ENCODE measurements around the gene FATE1.

FATE1 gene

DNA sequence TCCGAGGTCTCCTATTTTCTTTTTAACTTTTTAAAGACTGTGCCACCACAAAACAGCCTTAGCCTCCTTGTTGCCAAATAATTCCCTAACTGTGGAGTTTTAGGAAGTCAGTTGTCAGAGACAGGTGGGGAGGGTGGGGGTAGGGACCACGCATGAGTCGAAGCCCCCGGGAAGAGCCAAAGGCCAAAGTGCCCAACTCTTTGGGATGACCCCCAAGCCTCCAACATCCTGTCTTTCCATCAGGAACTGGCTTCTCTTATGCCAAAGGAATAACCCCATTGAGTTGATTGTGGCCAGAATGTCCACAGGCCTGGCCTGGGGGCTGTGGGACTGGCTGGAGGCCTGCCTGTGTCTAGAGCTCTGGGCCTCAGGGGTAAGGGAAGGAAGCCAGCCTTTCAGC is 14.8 kb upstream of the FATE1 start:
- Histone ChIP-seq H3K27ac (no peak overlapping the region), H3K9me3 (no peaks in the 10 kb centered on the region), H3K36me3 (no peaks in the 10 kb centered on the region), H3K4me1 (no peaks in the 10 kb centered on the region), H3K27me3 (no peaks in the 10 kb centered on the region), H3K4me3 (no peak overlapping the region)
- intact Hi-C loops (cut with DNase I; ENCODE audit: low total_unique reads) = no loop called here
- no peak for TF ChIP-seq CTCF (IDR thresholded peaks at IDR 0.05)
- no peak for DNase-seq

DNA sequence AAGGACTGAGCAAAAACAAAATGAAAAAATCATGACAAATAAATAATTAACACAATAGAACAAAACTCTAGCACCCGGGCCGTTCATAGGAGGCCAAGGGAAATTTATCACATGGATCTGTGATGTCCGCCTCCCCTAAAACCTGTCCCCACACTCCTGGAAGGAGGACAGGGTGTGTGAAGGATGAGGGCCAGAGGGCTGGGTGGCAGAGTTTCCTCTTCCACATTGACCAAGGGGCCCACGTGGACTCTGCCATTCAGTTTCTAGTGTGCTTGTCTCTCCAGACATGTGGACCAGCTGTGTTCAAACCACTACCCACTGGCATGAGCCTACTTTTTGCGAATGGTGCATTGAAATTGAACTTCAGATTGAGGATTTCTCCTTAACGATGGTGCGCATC is 14.3 kb upstream of the FATE1 start:
- intact Hi-C loops (cut with DNase I; ENCODE audit: low total_unique reads) = no loop called here
- TF ChIP-seq CTCF (IDR thresholded peaks at IDR 0.05) = no peak
- DNase-seq = no peak
- H3K9me3 ChIP-seq = no peaks in the 10 kb centered on the region
- H3K27me3 ChIP-seq = no peaks in the 10 kb centered on the region
- H3K36me3 ChIP-seq = no peaks in the 10 kb centered on the region
- H3K27ac ChIP-seq = no peak overlapping the region
- no peak overlapping the region for H3K4me3 ChIP-seq
- H3K4me1 ChIP-seq = no peaks in the 10 kb centered on the region

DNA sequence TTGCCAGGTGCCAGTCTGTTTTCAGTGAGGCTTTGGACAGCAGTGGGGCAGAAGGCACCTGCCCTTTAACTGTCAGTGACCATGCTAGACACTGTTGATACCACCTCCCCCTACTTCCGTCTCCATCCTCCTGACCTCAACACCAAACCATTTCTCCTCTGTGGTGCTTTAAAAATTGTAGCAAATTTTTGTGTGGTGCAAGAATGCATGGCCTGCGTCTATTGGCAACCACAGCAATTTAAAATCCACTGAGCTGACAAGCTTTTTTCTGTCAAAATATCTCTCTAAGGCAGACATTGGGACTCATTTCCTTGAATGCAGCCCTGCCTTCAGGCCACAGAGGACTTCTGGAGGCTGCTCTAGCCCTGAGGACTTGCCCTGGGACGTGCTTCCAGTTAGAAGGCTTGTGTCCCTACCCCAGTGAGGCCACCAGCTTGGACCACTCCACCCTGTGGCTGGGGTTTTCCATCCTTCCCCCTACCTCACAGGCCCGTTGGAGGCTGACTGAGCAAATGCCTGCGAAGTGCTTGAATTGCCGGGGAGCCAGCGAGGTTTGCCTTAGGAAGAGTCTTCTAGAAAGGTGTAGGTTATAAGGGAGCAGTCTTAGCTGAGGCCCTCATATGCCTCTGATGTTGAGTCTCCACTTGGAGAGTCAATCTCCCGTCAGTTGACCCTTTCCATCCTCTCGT is 13.7 kb upstream of the FATE1 start:
- no peaks in the 10 kb centered on the region for H3K9me3 ChIP-seq
- H3K27me3 ChIP-seq = no peaks in the 10 kb centered on the region
- no peak overlapping the region for H3K4me3 ChIP-seq
- DNase-seq = no peak
- TF ChIP-seq CTCF (IDR thresholded peaks at IDR 0.05) = no peak
- H3K36me3 ChIP-seq = no peaks in the 10 kb centered on the region
- H3K27ac ChIP-seq = no peak overlapping the region
- intact Hi-C loops (cut with DNase I; ENCODE audit: low total_unique reads) = no loop called here
- H3K4me1 ChIP-seq = no peaks in the 10 kb centered on the region

DNA sequence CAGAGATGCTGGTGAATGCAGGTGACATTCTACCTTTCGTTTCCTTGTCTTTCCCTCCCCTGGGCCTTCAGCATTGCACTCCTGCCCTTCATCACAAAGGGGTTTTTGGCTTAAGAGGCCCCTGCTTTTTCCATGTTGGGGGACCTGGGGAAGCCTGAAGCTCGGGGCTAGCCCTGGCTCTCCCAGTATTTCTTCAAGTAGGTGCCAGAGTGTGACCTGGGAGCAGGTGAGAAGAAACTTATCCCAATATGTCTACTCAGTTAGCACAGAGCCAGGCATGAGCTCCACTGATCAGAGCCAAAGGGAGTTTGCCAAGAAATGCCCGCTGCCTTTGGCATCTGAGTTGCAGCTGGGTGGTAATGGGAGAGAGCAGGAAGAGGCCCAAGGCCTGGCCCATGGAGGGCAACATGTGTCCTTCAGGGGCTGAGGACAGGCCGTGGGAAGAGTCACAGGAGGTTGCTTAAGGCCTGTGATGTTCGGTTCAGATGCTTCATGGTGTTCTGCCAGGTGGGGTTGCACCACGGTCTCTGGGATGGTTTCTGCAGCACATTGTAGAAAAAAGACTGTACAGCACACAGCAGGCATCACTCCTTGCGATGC is 13.0 kb upstream of the FATE1 start:
- Histone ChIP-seq H3K9me3 (no peaks in the 10 kb centered on the region), H3K4me1 (no peaks in the 10 kb centered on the region), H3K27me3 (no peaks in the 10 kb centered on the region), H3K36me3 (no peaks in the 10 kb centered on the region), H3K27ac (no peak overlapping the region), H3K4me3 (no peak overlapping the region)
- TF ChIP-seq CTCF (IDR thresholded peaks at IDR 0.05) = no peak
- DNase-seq = no peak
- intact Hi-C loops (cut with DNase I; ENCODE audit: low total_unique reads) = no loop called here

GRCh38 chrX:151703487-151703886 is 12.3 kb upstream of the FATE1 start:
- Histone ChIP-seq H3K9me3 (no peaks in the 10 kb centered on the region), H3K27ac (no peak overlapping the region), H3K4me1 (no peaks in the 10 kb centered on the region), H3K36me3 (no peaks in the 10 kb centered on the region), H3K27me3 (no peaks in the 10 kb centered on the region), H3K4me3 (no peak overlapping the region)
- intact Hi-C loops (cut with DNase I; ENCODE audit: low total_unique reads) = no loop called here
- no peak for DNase-seq
- no peak for TF ChIP-seq CTCF (IDR thresholded peaks at IDR 0.05)
